Hindlimb muscle (tissue), 1 donor: ENCODE measurements around the gene PHOSPHO1. TPM values are rescaled to one million over a fixed set of nuclear protein-coding genes. Genes with fewer than 3 reads are reported as not detected.

ENCODE experiments used
- DNase-seq: peaks from one replicate; pipeline ENCODE4 v3.0.0-alpha.2; 2013
- polyA plus RNA-seq: library from polyadenylated mRNA; unstranded; fragments of 120-200 nt; gene quantifications from one replicate; pipeline ENCODE4 v1.2.1, GENCODE V29; 2013; ENCODE audit not compliant: insufficient read length

PHOSPHO1 gene
- polyA plus RNA-seq, 1 donor: 19.9 TPM

GRCh38 chr17:49242813-49243212 is 12.2 kb upstream of the PHOSPHO1 start:
- DNase-seq: no peak

GRCh38 chr17:49241692-49242397 is 11.3 kb upstream of the PHOSPHO1 start:
- DNase-seq: no peak

- no peak for DNase-seq
These were observed 10.5 kb upstream of the PHOSPHO1 start for GRCh38 chr17:49241040-49241439.

- no peak for DNase-seq
These were observed 10.0 kb upstream of the PHOSPHO1 start for GRCh38 chr17:49240619-49241018.

GRCh38 chr17:49239963-49240362 is 9.4 kb upstream of the PHOSPHO1 start:
- no peak for DNase-seq

- no peak for DNase-seq
These were observed 5.3 kb upstream of the PHOSPHO1 start for GRCh38 chr17:49235896-49236295.

- no peak for DNase-seq
These were observed 4.0 kb upstream of the PHOSPHO1 start for GRCh38 chr17:49234509-49235080.

GRCh38 chr17:49231563-49231894 is 942 bp upstream of the PHOSPHO1 start:
- DNase-seq: no peak

GRCh38 chr17:49229805-49230600 is 584 bp downstream of the PHOSPHO1 start:
- no peak for DNase-seq

- no peak for DNase-seq
These were observed 1.3 kb downstream of the PHOSPHO1 start for GRCh38 chr17:49229076-49229804.

GRCh38 chr17:49227436-49228261 is 2.9 kb downstream of the PHOSPHO1 start:
- peak; percentile 40 for DNase-seq

- no peak for DNase-seq
These were observed 3.7 kb downstream of the PHOSPHO1 start for GRCh38 chr17:49226771-49227435.

GRCh38 chr17:49225554-49226236 is 4.9 kb downstream of the PHOSPHO1 start:
- DNase-seq: no peak

GRCh38 chr17:49224997-49225337 is 5.6 kb downstream of the PHOSPHO1 start:
- DNase-seq: no peak

- no peak for DNase-seq
These were observed 6.2 kb downstream of the PHOSPHO1 start for GRCh38 chr17:49224198-49224996.

- no peak for DNase-seq
These were observed 6.9 kb downstream of the PHOSPHO1 start for GRCh38 chr17:49223517-49224197.

GRCh38 chr17:49223168-49223516 is 7.4 kb downstream of the PHOSPHO1 start:
- no peak for DNase-seq

- no peak for DNase-seq
These were observed 10.6 kb downstream of the PHOSPHO1 start for GRCh38 chr17:49219987-49220386.
